ENCODE measurements around the gene CX3CL1. TPM values are rescaled to one million over a fixed set of nuclear protein-coding genes. Genes with fewer than 3 reads are reported as not detected.
A peak's percentile ranks its signal among the peaks of the same experiment; 100 is the strongest.

CX3CL1 gene
- total RNA-seq = 10 to 100 TPM in 2 of 4 donors, 1 to 10 TPM in 2; 7.1 to 59.7 (median 11.9) TPM

GRCh38 chr16:57372372-57373116 is at the start of gene CX3CL1:
CX3CL1 (plus strand) TSS chr16:57372490; CDS start chr16:57372569, 79 bp downstream.
- ATAC-seq (ENCODE audit: low FRiP score) (peak; percentile 25), DNase-seq (ENCODE audit: low spot score) (no peak)
- no peak for TF ChIP-seq CTCF (IDR thresholded peaks at IDR 0.05)

- DNase-seq (ENCODE audit: low spot score) (no peak), ATAC-seq (ENCODE audit: low FRiP score) (no peak)
- TF ChIP-seq CTCF (IDR thresholded peaks at IDR 0.05) = no peak
Measured at GRCh38 chr16:57324749-57325148, 47.5 kb upstream of the CX3CL1 start.

GRCh38 chr16:57325458-57325857 is 46.8 kb upstream of the CX3CL1 start:
- TF ChIP-seq CTCF (IDR thresholded peaks at IDR 0.05) = no peak
- ATAC-seq (ENCODE audit: low FRiP score) = no peak
- DNase-seq (ENCODE audit: low spot score) = no peak

- DNase-seq (ENCODE audit: low spot score) = no peak
- ATAC-seq (ENCODE audit: low FRiP score) = no peak
- TF ChIP-seq CTCF (IDR thresholded peaks at IDR 0.05) = no peak
Measured at GRCh38 chr16:57329718-57330327, 42.5 kb upstream of the CX3CL1 start.

GRCh38 chr16:57331355-57331754 is 40.9 kb upstream of the CX3CL1 start:
- no peak for ATAC-seq (ENCODE audit: low FRiP score)
- DNase-seq (ENCODE audit: low spot score) = no peak
- TF ChIP-seq CTCF (IDR thresholded peaks at IDR 0.05) = no peak

- TF ChIP-seq CTCF (IDR thresholded peaks at IDR 0.05) = no peak
- DNase-seq (ENCODE audit: low spot score) (no peak), ATAC-seq (ENCODE audit: low FRiP score) (no peak)
Measured at GRCh38 chr16:57333402-57333801, 38.9 kb upstream of the CX3CL1 start.

GRCh38 chr16:57335366-57335765 is 36.9 kb upstream of the CX3CL1 start:
- no peak for TF ChIP-seq CTCF (IDR thresholded peaks at IDR 0.05)
- ATAC-seq (ENCODE audit: low FRiP score) (no peak), DNase-seq (ENCODE audit: low spot score) (no peak)

Data from omental fat pad (tissue), 4 donors.